Smooth muscle cell (in vitro differentiated cells): ENCODE measurements around the gene ID4. TPM values are rescaled to one million over a fixed set of nuclear protein-coding genes. Genes with fewer than 3 reads are reported as not detected.

Source experiments
- DNase-seq: peaks from one replicate; lab custom pipeline; 2025; ENCODE audit not compliant: unreplicated experiment; lab: John Stamatoyannopoulos, UW
- H2AFZ ChIP-seq: fragments of 200-600 bp; sonication (generic); 2 replicates; pipeline ENCODE4 v1.6.0; 2016; ENCODE audit warnings: antibody characterized with exemption, low read depth, mild to moderate bottlenecking
- H3F3A ChIP-seq: fragments of 200-600 bp; sonication (generic); 2 replicates; pipeline ENCODE4 v1.6.0; 2017; ENCODE audit warnings: antibody characterized with exemption, low read depth
- H3K27ac ChIP-seq: fragments of 200-600 bp; sonication (generic); 2 replicates; pipeline ENCODE4 v1.5.1; 2016; ENCODE audit warnings: low read depth, mild to moderate bottlenecking
- H3K27me3 ChIP-seq: fragments of 200-600 bp; sonication (generic); 2 replicates; pipeline ENCODE4 v1.6.1; 2016; ENCODE audit warnings: low read depth, mild to moderate bottlenecking
- H3K36me3 ChIP-seq: fragments of 200-600 bp; sonication (generic); 2 replicates; pipeline ENCODE4 v1.5.1; 2016; ENCODE audit warnings: low read depth
- H3K4me1 ChIP-seq: fragments of 200-600 bp; sonication (generic); 2 replicates; pipeline ENCODE4 v1.5.1; 2016; ENCODE audit warnings: low read depth
- H3K4me2 ChIP-seq: fragments of 200-600 bp; sonication (generic); 2 replicates; pipeline ENCODE4 v1.6.0; 2016; ENCODE audit warnings: mild to moderate bottlenecking
- H3K4me3 ChIP-seq: fragments of 200-600 bp; sonication (generic); 2 replicates; pipeline ENCODE4 v1.5.1; 2016; ENCODE audit warnings: mild to moderate bottlenecking
- H3K79me2 ChIP-seq: fragments of 200-600 bp; sonication (generic); 2 replicates; pipeline ENCODE4 v1.6.0; 2016; ENCODE audit warnings: low read depth, mild to moderate bottlenecking
- H3K9ac ChIP-seq: fragments of 200-600 bp; sonication (generic); 2 replicates; pipeline ENCODE4 v1.6.0; 2016; ENCODE audit warnings: low read depth
- H3K9me3 ChIP-seq: fragments of 200-600 bp; sonication (generic); replicated peaks from 2 replicates; pipeline ENCODE4 v1.5.1; 2016; ENCODE audit warnings: low read depth
- H4K20me1 ChIP-seq: fragments of 200-600 bp; sonication (generic); 2 replicates; pipeline ENCODE4 v1.6.0; 2016; ENCODE audit warnings: low read depth
- WGBS: methylation state at CpG from one replicate; pipeline ENCODE4 v1.1.7; 2016; ENCODE audit warnings: low lambda C conversion rate; 5-methylcytosine and 5-hydroxymethylcytosine counted together
- polyA plus RNA-seq: library from polyadenylated mRNA; unstranded; fragments of >200 nt; fragmentation: Nextera tagmentation; extraction: Ambion mirVana; gene quantifications from 2 replicates; pipeline ENCODE4 v1.2.1, GENCODE V29; 2016
- total RNA-seq: library from RNA; depleted of rRNA; stranded (reverse); fragments of >200 nt; gene quantifications from 2 replicates; pipeline ENCODE4 v1.2.3, GENCODE V29; 2014
- TF ChIP-seq, protein P1 (sequence below): fragments of 200-600 bp; sonication (generic); IDR thresholded peaks from 2 replicates; pipeline ENCODE4 v1.5.1; 2017; ENCODE audit warnings: borderline replicate concordance, mild to moderate bottlenecking, antibody characterized with exemption; ENCODE audit not compliant: insufficient read depth, poor library complexity, severe bottlenecking

ID4 gene
- total and polyA plus RNA-seq, 2 experiments from 2014 or later = 123 to 181 TPM

DNA sequence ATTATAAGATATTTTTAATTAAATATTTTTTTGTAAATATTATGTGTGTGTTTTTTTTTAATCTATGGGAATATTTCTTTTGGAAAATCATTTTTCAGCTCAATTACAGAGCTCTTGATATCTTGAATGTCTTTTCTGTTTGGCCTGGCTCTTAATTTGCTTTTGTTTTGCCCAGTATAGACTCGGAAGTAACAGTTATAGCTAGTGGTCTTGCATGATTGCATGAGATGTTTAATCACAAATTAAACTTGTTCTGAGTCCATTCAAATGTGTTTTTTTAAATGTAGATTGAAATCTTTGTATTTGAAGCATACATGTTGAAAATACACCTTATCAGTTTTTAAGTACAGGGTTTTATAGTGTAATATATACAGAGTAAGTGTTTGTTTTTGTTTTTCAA is 2.6 kb downstream of the ID4 start:
- H3F3A ChIP-seq = peaks cover 55% of the 10 kb centered on the region
- H3K4me3 ChIP-seq = peak overlapping the region; percentile 98
- H2AFZ ChIP-seq = no peak overlapping the region
- no peaks in the 10 kb centered on the region for H3K36me3 ChIP-seq
- peak overlapping the region; percentile 97 for H3K9ac ChIP-seq
- peaks cover 69% of the 10 kb centered on the region for H3K4me1 ChIP-seq
- no peak for DNase-seq
- H3K79me2 ChIP-seq = peaks cover 51% of the 10 kb centered on the region
- TF ChIP-seq, protein P1, sequence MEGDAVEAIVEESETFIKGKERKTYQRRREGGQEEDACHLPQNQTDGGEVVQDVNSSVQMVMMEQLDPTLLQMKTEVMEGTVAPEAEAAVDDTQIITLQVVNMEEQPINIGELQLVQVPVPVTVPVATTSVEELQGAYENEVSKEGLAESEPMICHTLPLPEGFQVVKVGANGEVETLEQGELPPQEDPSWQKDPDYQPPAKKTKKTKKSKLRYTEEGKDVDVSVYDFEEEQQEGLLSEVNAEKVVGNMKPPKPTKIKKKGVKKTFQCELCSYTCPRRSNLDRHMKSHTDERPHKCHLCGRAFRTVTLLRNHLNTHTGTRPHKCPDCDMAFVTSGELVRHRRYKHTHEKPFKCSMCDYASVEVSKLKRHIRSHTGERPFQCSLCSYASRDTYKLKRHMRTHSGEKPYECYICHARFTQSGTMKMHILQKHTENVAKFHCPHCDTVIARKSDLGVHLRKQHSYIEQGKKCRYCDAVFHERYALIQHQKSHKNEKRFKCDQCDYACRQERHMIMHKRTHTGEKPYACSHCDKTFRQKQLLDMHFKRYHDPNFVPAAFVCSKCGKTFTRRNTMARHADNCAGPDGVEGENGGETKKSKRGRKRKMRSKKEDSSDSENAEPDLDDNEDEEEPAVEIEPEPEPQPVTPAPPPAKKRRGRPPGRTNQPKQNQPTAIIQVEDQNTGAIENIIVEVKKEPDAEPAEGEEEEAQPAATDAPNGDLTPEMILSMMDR = no peak
- H4K20me1 ChIP-seq = peaks cover 52% of the 10 kb centered on the region
- H3K9me3 ChIP-seq = no peaks in the 10 kb centered on the region
- WGBS = 30% methylated on average over 1 of the region's 1 CpG
- H3K4me2 ChIP-seq = peak overlapping the region; percentile 98
- H3K27ac ChIP-seq = peak overlapping the region; percentile 98
- no peaks in the 10 kb centered on the region for H3K27me3 ChIP-seq

DNA sequence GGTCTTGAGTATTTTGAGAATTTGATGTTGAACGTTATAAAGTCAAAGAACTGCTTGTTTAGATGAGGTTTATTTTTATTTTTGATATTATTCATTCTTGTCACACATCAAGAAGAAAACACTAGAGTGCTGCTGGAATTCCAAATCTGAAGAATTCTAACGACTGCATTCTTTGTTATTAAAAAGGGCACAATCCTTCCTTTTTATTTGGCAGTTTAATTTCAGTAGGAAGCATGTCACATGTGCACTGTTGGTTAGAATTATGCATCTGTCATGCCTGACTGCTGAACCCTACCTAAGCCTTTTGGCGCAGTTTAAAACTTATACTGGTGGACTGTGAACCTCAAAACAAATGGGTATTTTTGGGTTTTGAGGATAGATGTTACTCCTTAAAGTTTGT is 4.0 kb downstream of the ID4 start:
- H3K27me3 ChIP-seq = no peaks in the 10 kb centered on the region
- no peak overlapping the region for H2AFZ ChIP-seq
- no peaks in the 10 kb centered on the region for H3K9me3 ChIP-seq
- TF ChIP-seq, protein P1 = no peak
- peak overlapping the region; percentile 98 for H3K4me3 ChIP-seq
- H3K4me1 ChIP-seq = peaks cover 59% of the 10 kb centered on the region
- H4K20me1 ChIP-seq = peaks cover 52% of the 10 kb centered on the region
- peaks cover 51% of the 10 kb centered on the region for H3K79me2 ChIP-seq
- peaks cover 54% of the 10 kb centered on the region for H3F3A ChIP-seq
- H3K4me2 ChIP-seq = peak overlapping the region; percentile 98
- no peak for DNase-seq
- peak overlapping the region; percentile 97 for H3K9ac ChIP-seq
- WGBS = 43% methylated on average over 3 of the region's 3 CpGs
- no peaks in the 10 kb centered on the region for H3K36me3 ChIP-seq
- H3K27ac ChIP-seq = peak overlapping the region; percentile 98

DNA sequence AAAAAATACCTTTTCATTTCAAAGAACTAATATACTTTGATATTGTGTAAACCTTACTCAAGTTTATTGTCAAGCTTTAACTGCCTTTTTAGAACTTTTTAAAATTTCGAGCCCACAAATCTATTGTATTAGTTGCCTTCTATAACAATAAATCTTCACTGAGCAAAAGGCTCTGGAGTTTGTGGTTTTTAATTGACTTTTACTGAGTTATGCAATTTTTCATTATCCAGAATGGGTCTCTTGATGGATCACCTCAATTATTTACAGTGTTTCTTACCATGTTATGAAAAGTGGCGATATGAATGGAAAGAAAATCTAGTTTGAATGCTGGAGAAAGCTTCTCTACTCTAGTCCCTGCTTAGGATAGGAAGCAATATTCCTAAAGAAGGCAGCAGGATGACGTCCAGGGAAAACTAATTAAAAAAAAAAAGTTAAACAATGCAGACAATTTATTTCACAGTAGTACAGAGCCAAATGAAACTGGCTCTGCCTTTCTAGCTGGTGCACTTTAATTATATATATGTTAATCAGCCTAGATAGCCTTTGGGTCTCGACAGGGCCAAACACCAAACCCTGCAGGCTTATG is 5.0 kb downstream of the ID4 start:
- H3K4me3 ChIP-seq = peak overlapping the region; percentile 2
- H3K9ac ChIP-seq = peak overlapping the region; percentile 1
- H3K27ac ChIP-seq = peak overlapping the region; percentile 98
- H3K36me3 ChIP-seq = no peaks in the 10 kb centered on the region
- H3K4me2 ChIP-seq = peak overlapping the region; percentile 98
- TF ChIP-seq, protein P1 = no peak
- WGBS = 36% methylated on average over 4 of the region's 4 CpGs
- H3K4me1 ChIP-seq = peaks cover 55% of the 10 kb centered on the region
- H3K9me3 ChIP-seq = no peaks in the 10 kb centered on the region
- no peak overlapping the region for H2AFZ ChIP-seq
- H3F3A ChIP-seq = peaks cover 49% of the 10 kb centered on the region
- no peak for DNase-seq
- H4K20me1 ChIP-seq = peaks cover 52% of the 10 kb centered on the region
- no peaks in the 10 kb centered on the region for H3K27me3 ChIP-seq
- peaks cover 51% of the 10 kb centered on the region for H3K79me2 ChIP-seq

DNA sequence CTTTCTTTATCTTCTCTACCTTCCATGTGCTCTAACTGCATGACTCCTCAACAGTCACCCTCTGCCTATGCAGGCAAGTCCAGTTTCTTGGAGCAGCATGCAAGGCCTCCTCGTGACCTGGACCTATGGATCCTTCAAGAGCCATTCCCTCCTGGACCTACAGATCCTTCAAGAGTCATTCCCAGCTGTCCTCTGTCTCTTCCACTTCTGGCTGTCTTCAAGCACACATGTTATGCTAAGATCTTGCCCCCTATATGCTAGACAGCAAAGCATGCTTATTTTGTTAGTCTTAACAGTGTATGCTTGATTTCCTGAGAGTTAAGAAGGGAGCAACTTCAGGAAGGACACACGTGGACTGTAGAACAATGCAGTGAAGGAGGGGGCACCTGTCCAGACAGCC is 7.5 kb downstream of the ID4 start:
- WGBS = 65% methylated on average over 2 of the region's 2 CpGs
- Histone ChIP-seq H3K27ac (peak overlapping the region; percentile 98), H3K36me3 (no peaks in the 10 kb centered on the region), H2AFZ (no peak overlapping the region), H3K4me2 (peak overlapping the region; percentile 74), H3K4me1 (peaks cover 50% of the 10 kb centered on the region), H3K9ac (no peak overlapping the region), H3F3A (peaks cover 42% of the 10 kb centered on the region), H3K9me3 (no peaks in the 10 kb centered on the region), H3K79me2 (peaks cover 28% of the 10 kb centered on the region), H3K4me3 (no peak overlapping the region), H4K20me1 (peaks cover 28% of the 10 kb centered on the region), H3K27me3 (no peaks in the 10 kb centered on the region)
- TF ChIP-seq, protein P1 = no peak
- DNase-seq = no peak
